ENCODE results near the gene TAF1B. TPM values are rescaled to one million over a fixed set of nuclear protein-coding genes. Genes with fewer than 3 reads are reported as not detected.

TAF1B gene
- total RNA-seq, 1 experiment from 2014 or later: 24.8 TPM

- intact Hi-C loops (cut with micrococcal nuclease; ENCODE audit: unreplicated experiment): no loop called here
- peaks cover 6% of the 10 kb centered on the region; the same call in 1 of the 2 replicates for H3K79me2 ChIP-seq (ENCODE audit: low read depth)
- TF ChIP-seq EZH2 (IDR thresholded peaks at IDR 0.05; ENCODE audit: low read depth) (no peak), CTCF (conservative IDR thresholded peaks at IDR 0.05) (no peak)
- H2AFZ ChIP-seq: no peak overlapping the region
- H3K27me3 ChIP-seq (ENCODE audit: insufficient read depth, low read depth): no peaks in the 10 kb centered on the region
- H3K4me2 ChIP-seq: no peak overlapping the region
- no peaks in the 10 kb centered on the region for H3K9me2 ChIP-seq (ENCODE audit: insufficient read depth)
- CTCF ChIA-PET: no interaction called here
- peaks cover 31% of the 10 kb centered on the region for H3K4me1 ChIP-seq (replicated peaks; ENCODE audit: insufficient read depth)
- H3F3A ChIP-seq (ENCODE audit: insufficient read depth, low read depth): peaks cover 22% of the 10 kb centered on the region; the same call in 1 of the 2 replicates
- H3K27ac ChIP-seq: no peak overlapping the region
- no peak for DNase-seq
- H3K36me3 ChIP-seq (ENCODE audit: low read depth): 0 out of 2 replicates have a peak, but pooled peaks cover 10% of the 10 kb centered on the region
- no peaks in the 10 kb centered on the region; the same call in 1 of the 2 replicates for H3K9me3 ChIP-seq (ENCODE audit: insufficient read depth, low read depth)
- no peaks in the 10 kb centered on the region for H4K20me1 ChIP-seq (ENCODE audit: insufficient read depth)
- no TSS peak for BruUV-seq (replicated peaks)
- H3K4me3 ChIP-seq: no peak overlapping the region
- POLR2A ChIA-PET (ENCODE audit: unreplicated experiment): interaction anchor here (0.5 to 0.7 kb wide), 2 partner anchors 109 to 330 kb away, joined by 3 to 4 read pairs; no protein-coding TSS in a partner anchor
Measured at GRCh38 chr2:9909106-9909505, 65.8 kb downstream of the TAF1B start.

DNA sequence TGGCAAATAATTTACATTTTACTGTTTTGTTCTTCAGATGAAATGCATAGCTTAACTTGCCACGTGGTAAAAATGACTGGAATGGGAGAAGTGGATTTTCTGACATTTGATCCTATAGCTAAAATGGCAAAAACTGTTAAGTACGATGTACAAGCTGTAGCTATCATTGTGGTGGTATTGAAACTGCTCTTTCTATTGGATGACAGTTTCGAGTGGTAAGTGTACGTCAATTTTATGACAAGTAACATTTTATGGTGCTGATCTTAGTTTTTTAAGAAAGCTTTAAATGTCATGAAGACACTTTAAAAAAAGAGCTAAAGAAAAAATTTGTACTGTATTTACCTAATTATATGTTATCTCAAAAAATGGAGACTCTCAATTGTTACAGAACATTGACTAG lies 67.4 kb downstream of the TAF1B start:
- POLR2A ChIA-PET (ENCODE audit: unreplicated experiment): no interaction called here
- Histone ChIP-seq H3K9me3 (ENCODE audit: insufficient read depth, low read depth) (no peaks in the 10 kb centered on the region; the same call in 1 of the 2 replicates), H3K79me2 (ENCODE audit: low read depth) (peaks cover 6% of the 10 kb centered on the region; the same call in 1 of the 2 replicates), H3K9me2 (ENCODE audit: insufficient read depth) (no peaks in the 10 kb centered on the region), H3K4me3 (no peak overlapping the region), H2AFZ (no peak overlapping the region), H3K27ac (no peak overlapping the region), H3K4me1 (replicated peaks; ENCODE audit: insufficient read depth) (peaks cover 23% of the 10 kb centered on the region), H3F3A (ENCODE audit: insufficient read depth, low read depth) (peaks cover 12% of the 10 kb centered on the region; the same call in 1 of the 2 replicates), H3K36me3 (ENCODE audit: low read depth) (0 out of 2 replicates have a peak, but pooled peaks cover 10% of the 10 kb centered on the region), H3K4me2 (no peak overlapping the region), H4K20me1 (ENCODE audit: insufficient read depth) (no peaks in the 10 kb centered on the region), H3K27me3 (ENCODE audit: insufficient read depth, low read depth) (no peaks in the 10 kb centered on the region)
- no peak for DNase-seq
- no TSS peak for BruUV-seq (replicated peaks)
- intact Hi-C loops (cut with micrococcal nuclease; ENCODE audit: unreplicated experiment): no loop called here
- CTCF ChIA-PET: no interaction called here
- TF ChIP-seq EZH2 (IDR thresholded peaks at IDR 0.05; ENCODE audit: low read depth): no peak
- no peak for TF ChIP-seq CTCF (conservative IDR thresholded peaks at IDR 0.05)

GRCh38 chr2:9912468-9912867 lies 69.2 kb downstream of the TAF1B start:
- Histone ChIP-seq H3K9me2 (ENCODE audit: insufficient read depth) (no peaks in the 10 kb centered on the region), H3K4me3 (no peak overlapping the region), H3K9me3 (ENCODE audit: insufficient read depth, low read depth) (no peaks in the 10 kb centered on the region), H3F3A (ENCODE audit: insufficient read depth, low read depth) (peaks cover 6% of the 10 kb centered on the region; the same call in 1 of the 2 replicates), H4K20me1 (ENCODE audit: insufficient read depth) (no peaks in the 10 kb centered on the region), H3K27ac (no peak overlapping the region), H3K79me2 (ENCODE audit: low read depth) (no peaks in the 10 kb centered on the region), H3K4me1 (replicated peaks; ENCODE audit: insufficient read depth) (peaks cover 9% of the 10 kb centered on the region; the same call in 1 of the 2 replicates), H3K36me3 (ENCODE audit: low read depth) (0 out of 2 replicates have a peak, but pooled peaks cover 5% of the 10 kb centered on the region), H2AFZ (no peak overlapping the region), H3K4me2 (no peak overlapping the region), H3K27me3 (ENCODE audit: insufficient read depth, low read depth) (no peaks in the 10 kb centered on the region)
- intact Hi-C loops (cut with micrococcal nuclease; ENCODE audit: unreplicated experiment): no loop called here
- ChIA-PET POLR2A (ENCODE audit: unreplicated experiment) (no interaction called here), CTCF (no interaction called here)
- no peak for DNase-seq
- TF ChIP-seq EZH2 (IDR thresholded peaks at IDR 0.05; ENCODE audit: low read depth) (no peak), CTCF (conservative IDR thresholded peaks at IDR 0.05) (no peak)
- BruUV-seq (replicated peaks): no TSS peak
